ENCODE data around the gene RNF144B.

GRCh38 chr6:18445228-18445627 is 58.1 kb downstream of the RNF144B start:
- no peak for TF ChIP-seq CTCF (conservative IDR thresholded peaks at IDR 0.05; ENCODE audit: low read depth in 2 of 2)
- no peak for TF ChIP-seq POLR2AphosphoS5 (IDR thresholded peaks at IDR 0.05; ENCODE audit: low read depth)
- TF ChIP-seq REST (IDR thresholded peaks at IDR 0.05; ENCODE audit: unreplicated experiment) = no peak
- TF ChIP-seq EZH2phosphoT487 (IDR thresholded peaks at IDR 0.05; ENCODE audit: unreplicated experiment) = no peak
- no peak for TF ChIP-seq EZH2 (IDR thresholded peaks at IDR 0.05; ENCODE audit: low read depth, unreplicated experiment)
- TF ChIP-seq CREB1 (CRISPR knock-in tag; IDR thresholded peaks at IDR 0.05; ENCODE audit: low read depth) = no peak
- TF ChIP-seq ETS1 (IDR thresholded peaks at IDR 0.05) = no peak
- TF ChIP-seq NANOG (IDR thresholded peaks at IDR 0.05; ENCODE audit: borderline replicate concordance) = no peak
- no peak for TF ChIP-seq JUNB (IDR thresholded peaks at IDR 0.05; ENCODE audit: unreplicated experiment)
